ENCODE results near the gene ARPP21. TPM values are rescaled to one million over a fixed set of nuclear protein-coding genes. Genes with fewer than 3 reads are reported as not detected.

ARPP21 gene
- total RNA-seq, 1 experiment from 2014 or later: not detected

DNA sequence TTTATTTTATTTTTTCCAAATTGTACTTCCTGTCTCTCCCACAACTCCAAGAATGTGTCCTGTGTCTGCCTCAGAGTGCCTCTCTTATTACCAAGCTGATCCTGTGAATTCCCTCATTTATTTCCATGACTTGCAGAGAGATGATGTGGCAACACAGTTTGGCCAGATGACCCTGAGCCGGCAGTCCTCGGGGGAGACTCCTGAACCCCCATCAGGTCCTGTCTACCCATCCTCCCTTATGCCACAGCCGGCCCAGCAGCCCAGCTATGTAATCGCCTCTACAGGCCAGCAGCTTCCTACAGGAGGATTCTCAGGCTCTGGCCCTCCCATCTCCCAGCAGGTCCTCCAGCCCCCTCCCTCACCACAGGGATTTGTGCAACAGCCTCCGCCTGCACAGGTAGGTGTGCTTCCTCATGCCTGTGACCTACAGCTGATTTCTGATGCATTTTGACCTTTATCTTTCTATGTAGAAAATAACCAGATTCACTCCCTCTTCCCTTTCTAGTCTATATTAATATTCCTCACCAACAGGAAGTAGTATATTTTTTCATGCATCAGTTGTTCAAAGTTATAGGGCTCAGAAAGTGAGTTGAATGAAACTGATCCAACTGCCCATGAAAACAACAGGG, 100.0 kb downstream of the ARPP21 start:
- H3K4me1 ChIP-seq (ENCODE audit: insufficient read depth, low read length): no peaks in the 10 kb centered on the region
- CTCF ChIA-PET: no interaction called here
- no peak for ATAC-seq
- no TSS peak for BruUV-seq (replicated peaks)
- H3K27me3 ChIP-seq (ENCODE audit: low read length): peaks cover 13% of the 10 kb centered on the region; the same call in 1 of the 2 replicates
- no peak overlapping the region for H3K4me3 ChIP-seq (ENCODE audit: low read length)
- H3K79me2 ChIP-seq (ENCODE audit: low read length): no peaks in the 10 kb centered on the region
- H3K9me3 ChIP-seq (ENCODE audit: low read length): no peaks in the 10 kb centered on the region
- intact Hi-C loops (cut with micrococcal nuclease): no loop called here
- no peak overlapping the region for H3K9ac ChIP-seq (ENCODE audit: low read length)
- no peak for DNase-seq
- H2AFZ ChIP-seq (ENCODE audit: low read length): no peak overlapping the region
- no peaks in the 10 kb centered on the region for H4K20me1 ChIP-seq (ENCODE audit: low read length)
- TF ChIP-seq EZH2 (IDR thresholded peaks at IDR 0.05; ENCODE audit: low read length, unreplicated experiment): no peak
- TF ChIP-seq EZH2phosphoT487 (IDR thresholded peaks at IDR 0.05; ENCODE audit: borderline replicate concordance, low read length): no peak
- TF ChIP-seq, protein P1, sequence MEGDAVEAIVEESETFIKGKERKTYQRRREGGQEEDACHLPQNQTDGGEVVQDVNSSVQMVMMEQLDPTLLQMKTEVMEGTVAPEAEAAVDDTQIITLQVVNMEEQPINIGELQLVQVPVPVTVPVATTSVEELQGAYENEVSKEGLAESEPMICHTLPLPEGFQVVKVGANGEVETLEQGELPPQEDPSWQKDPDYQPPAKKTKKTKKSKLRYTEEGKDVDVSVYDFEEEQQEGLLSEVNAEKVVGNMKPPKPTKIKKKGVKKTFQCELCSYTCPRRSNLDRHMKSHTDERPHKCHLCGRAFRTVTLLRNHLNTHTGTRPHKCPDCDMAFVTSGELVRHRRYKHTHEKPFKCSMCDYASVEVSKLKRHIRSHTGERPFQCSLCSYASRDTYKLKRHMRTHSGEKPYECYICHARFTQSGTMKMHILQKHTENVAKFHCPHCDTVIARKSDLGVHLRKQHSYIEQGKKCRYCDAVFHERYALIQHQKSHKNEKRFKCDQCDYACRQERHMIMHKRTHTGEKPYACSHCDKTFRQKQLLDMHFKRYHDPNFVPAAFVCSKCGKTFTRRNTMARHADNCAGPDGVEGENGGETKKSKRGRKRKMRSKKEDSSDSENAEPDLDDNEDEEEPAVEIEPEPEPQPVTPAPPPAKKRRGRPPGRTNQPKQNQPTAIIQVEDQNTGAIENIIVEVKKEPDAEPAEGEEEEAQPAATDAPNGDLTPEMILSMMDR (conservative IDR thresholded peaks at IDR 0.05; ENCODE audit: low read depth, low read length): no peak
- no peak overlapping the region for H3K4me2 ChIP-seq (ENCODE audit: low read length)
- H3K9me2 ChIP-seq (replicated peaks; ENCODE audit: low read length): no peaks in the 10 kb centered on the region
- no peaks in the 10 kb centered on the region for H3K36me3 ChIP-seq (ENCODE audit: low read depth, low read length)
- POLR2A ChIA-PET (ENCODE audit: unreplicated experiment): no interaction called here
- H3K27ac ChIP-seq (ENCODE audit: low read length): no peak overlapping the region
- H3F3A ChIP-seq (ENCODE audit: low read length, unreplicated experiment): no peaks in the 10 kb centered on the region

DNA sequence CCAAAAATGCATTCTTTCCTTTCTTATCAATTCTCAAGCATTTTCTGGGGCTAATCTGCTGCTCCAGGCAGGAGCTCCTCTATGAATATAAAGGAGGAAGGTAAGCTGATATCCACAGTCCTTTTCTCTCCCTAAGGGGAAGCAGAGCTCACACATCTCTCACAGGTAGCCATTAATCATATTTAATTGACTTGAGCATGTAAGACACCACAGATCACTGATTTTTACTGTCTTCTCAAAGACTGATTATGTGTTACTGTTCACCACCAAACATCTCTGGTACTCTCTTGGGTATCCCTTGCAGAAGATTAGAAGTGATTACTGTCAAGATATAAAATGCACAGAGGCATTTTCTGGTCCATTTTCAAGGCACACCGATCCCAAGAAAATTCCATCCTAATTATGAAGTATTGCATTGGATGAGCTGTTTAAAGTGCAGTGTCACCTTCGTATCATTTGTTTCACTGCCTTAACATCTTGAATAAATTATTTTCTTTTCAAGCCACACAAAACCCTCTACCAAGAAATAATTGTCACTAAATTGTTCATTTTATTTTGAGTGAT, 100.7 kb downstream of the ARPP21 start:
- CTCF ChIA-PET: no interaction called here
- Histone ChIP-seq H3K9me3 (ENCODE audit: low read length) (no peaks in the 10 kb centered on the region), H3K4me2 (ENCODE audit: low read length) (no peak overlapping the region), H4K20me1 (ENCODE audit: low read length) (no peaks in the 10 kb centered on the region), H3K9me2 (replicated peaks; ENCODE audit: low read length) (no peaks in the 10 kb centered on the region), H3K4me1 (ENCODE audit: insufficient read depth, low read length) (no peaks in the 10 kb centered on the region), H3K27me3 (ENCODE audit: low read length) (peaks cover 16% of the 10 kb centered on the region; the same call in 1 of the 2 replicates), H3K27ac (ENCODE audit: low read length) (no peak overlapping the region), H3K79me2 (ENCODE audit: low read length) (no peaks in the 10 kb centered on the region), H3K36me3 (ENCODE audit: low read depth, low read length) (no peaks in the 10 kb centered on the region), H3K9ac (ENCODE audit: low read length) (no peak overlapping the region), H2AFZ (ENCODE audit: low read length) (no peak overlapping the region), H3K4me3 (ENCODE audit: low read length) (no peak overlapping the region), H3F3A (ENCODE audit: low read length, unreplicated experiment) (no peaks in the 10 kb centered on the region)
- DNase-seq: no peak
- intact Hi-C loops (cut with micrococcal nuclease): no loop called here
- POLR2A ChIA-PET (ENCODE audit: unreplicated experiment): no interaction called here
- TF ChIP-seq EZH2 (IDR thresholded peaks at IDR 0.05; ENCODE audit: low read length, unreplicated experiment): no peak
- TF ChIP-seq, protein P1 (conservative IDR thresholded peaks at IDR 0.05; ENCODE audit: low read depth, low read length): no peak
- TF ChIP-seq EZH2phosphoT487 (IDR thresholded peaks at IDR 0.05; ENCODE audit: borderline replicate concordance, low read length): no peak
- ATAC-seq: no peak
- no TSS peak for BruUV-seq (replicated peaks)

DNA sequence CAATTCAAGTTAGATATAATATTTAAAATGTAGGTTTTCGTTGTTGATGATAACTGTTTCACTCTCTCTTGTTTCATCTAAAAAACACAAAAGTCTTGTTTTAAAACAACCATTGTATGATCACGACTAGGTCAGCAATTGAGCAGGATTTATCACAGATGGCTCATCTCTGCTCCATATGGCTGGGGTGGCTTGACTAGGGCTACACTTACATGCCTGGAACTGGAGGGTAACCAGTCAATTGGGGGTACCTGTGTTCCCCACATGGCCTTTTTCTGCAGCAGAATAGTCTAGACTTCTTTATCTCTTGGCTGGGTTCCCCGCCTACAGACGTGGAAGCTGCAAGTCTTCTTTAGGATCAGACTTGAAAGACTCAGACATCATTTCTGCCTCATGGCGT, 103.9 kb downstream of the ARPP21 start:
- POLR2A ChIA-PET (ENCODE audit: unreplicated experiment): no interaction called here
- Histone ChIP-seq H3K79me2 (ENCODE audit: low read length) (no peaks in the 10 kb centered on the region), H3K27me3 (ENCODE audit: low read length) (peaks cover 8% of the 10 kb centered on the region; the same call in 1 of the 2 replicates), H4K20me1 (ENCODE audit: low read length) (no peaks in the 10 kb centered on the region), H3K9ac (ENCODE audit: low read length) (no peak overlapping the region), H3K36me3 (ENCODE audit: low read depth, low read length) (no peaks in the 10 kb centered on the region), H3K27ac (ENCODE audit: low read length) (no peak overlapping the region), H3K9me2 (replicated peaks; ENCODE audit: low read length) (no peaks in the 10 kb centered on the region), H3K9me3 (ENCODE audit: low read length) (no peaks in the 10 kb centered on the region), H3F3A (ENCODE audit: low read length, unreplicated experiment) (no peaks in the 10 kb centered on the region), H3K4me3 (ENCODE audit: low read length) (no peak overlapping the region), H3K4me1 (ENCODE audit: insufficient read depth, low read length) (no peaks in the 10 kb centered on the region), H2AFZ (ENCODE audit: low read length) (no peak overlapping the region), H3K4me2 (ENCODE audit: low read length) (no peak overlapping the region)
- CTCF ChIA-PET: no interaction called here
- intact Hi-C loops (cut with micrococcal nuclease): no loop called here
- TF ChIP-seq EZH2phosphoT487 (IDR thresholded peaks at IDR 0.05; ENCODE audit: borderline replicate concordance, low read length) (no peak), EZH2 (IDR thresholded peaks at IDR 0.05; ENCODE audit: low read length, unreplicated experiment) (no peak)
- TF ChIP-seq, protein P1 (conservative IDR thresholded peaks at IDR 0.05; ENCODE audit: low read depth, low read length): no peak
- BruUV-seq (replicated peaks): no TSS peak
- DNase-seq (no peak), ATAC-seq (no peak)
